Stimulated activated CD8-positive, alpha-beta memory T cell treated with anti-CD3 and anti-CD28 coated beads, Interleukin-12 subunit alpha, Interleukin-12 subunit beta, amount 100 ng/mL, for 24 hours (primary cell): ENCODE data around the gene PRR15L.
A peak's percentile ranks its signal among the peaks of the same experiment; 100 is the strongest.

ENCODE experiments used
- DNase-seq: peaks from one replicate; pipeline ENCODE4 v3.0.0-alpha.2; 2020; ENCODE audit errors: extremely low read depth

The PRR15L gene

GRCh38 chr17:47959825-47960655, 2.4 kb upstream of the PRR15L start:
- no peak for DNase-seq

- no peak for DNase-seq
Observed at GRCh38 chr17:47956791-47957590, 692 bp downstream of the PRR15L start.

- DNase-seq: no peak
Observed at GRCh38 chr17:47955497-47956461, 1.9 kb downstream of the PRR15L start.

- no peak for DNase-seq
Observed at GRCh38 chr17:47953909-47954308, 3.8 kb downstream of the PRR15L start.

- no peak for DNase-seq
Observed at GRCh38 chr17:47952171-47953021, 5.3 kb downstream of the PRR15L start.

- no peak for DNase-seq
Observed at GRCh38 chr17:47950448-47950847, 7.2 kb downstream of the PRR15L start.

GRCh38 chr17:47949946-47950345, 7.7 kb downstream of the PRR15L start:
- DNase-seq: no peak

- peak; percentile 64 for DNase-seq
Observed at GRCh38 chr17:47949197-47949759, 8.4 kb downstream of the PRR15L start.

- no peak for DNase-seq
Observed at GRCh38 chr17:47948706-47949196, 8.9 kb downstream of the PRR15L start.

GRCh38 chr17:47946929-47947397, 10.7 kb downstream of the PRR15L start:
- peak; percentile 44 for DNase-seq

GRCh38 chr17:47946516-47946915, 11.2 kb downstream of the PRR15L start:
- DNase-seq: no peak

- no peak for DNase-seq
Observed at GRCh38 chr17:47945529-47946508, 11.9 kb downstream of the PRR15L start.

- DNase-seq: no peak
Observed at GRCh38 chr17:47945080-47945479, 12.6 kb downstream of the PRR15L start.

GRCh38 chr17:47942568-47942967, 15.1 kb downstream of the PRR15L start:
- DNase-seq: no peak

GRCh38 chr17:47942096-47942510, 15.6 kb downstream of the PRR15L start:
- DNase-seq: no peak

- peak; percentile 90 for DNase-seq
Observed at GRCh38 chr17:47941246-47942095, 16.2 kb downstream of the PRR15L start, which contains the start of gene PNPO. Gene PNPO (plus strand): TSS chr17:47941571. CDS start chr17:47941676, 105 bp downstream.

GRCh38 chr17:47937941-47938340, 19.7 kb downstream of the PRR15L start:
- DNase-seq: no peak

GRCh38 chr17:47935961-47936360, 21.7 kb downstream of the PRR15L start:
- no peak for DNase-seq
